ENCODE measurements around the gene ZNF24.

Gene ZNF24

GRCh38 chr18:35291166-35291565 is 53.1 kb downstream of the ZNF24 start:
- DNase-seq = no peak
- ATAC-seq (ENCODE audit: insufficient read depth, low read depth) = no peak
- Histone ChIP-seq H3K4me1 (ENCODE audit: insufficient read depth, low read length) (peaks cover 45% of the 10 kb centered on the region), H3K9ac (ENCODE audit: low read depth, low read length) (peak overlapping the region; percentile 85), H3K79me2 (ENCODE audit: insufficient read depth, low read length) (peaks cover 93% of the 10 kb centered on the region), H4K20me1 (ENCODE audit: insufficient read depth, low read length) (no peaks in the 10 kb centered on the region; the same call in 1 of the 2 replicates), H3K27ac (ENCODE audit: low read length) (peak overlapping the region; percentile 91), H3K27me3 (ENCODE audit: insufficient read depth, low read length, poor library complexity) (no peaks in the 10 kb centered on the region), H3K4me2 (ENCODE audit: insufficient read depth, low read length) (peak overlapping the region; percentile 70), H3K9me3 (ENCODE audit: insufficient read depth, low read length, severe bottlenecking) (no peaks in the 10 kb centered on the region), H3K4me3 (ENCODE audit: low read depth in 1 of 2, low read length in 2 of 2) (peak overlapping the region; percentile 71 to 90; a peak in 3 of 4 replicates), H2AFZ (ENCODE audit: low read depth, low read length) (no peak overlapping the region), H3K36me3 (ENCODE audit: insufficient read depth, low read length) (peaks cover 38% of the 10 kb centered on the region)
- TF ChIP-seq CTCF (IDR thresholded peaks at IDR 0.05; ENCODE audit: borderline replicate concordance, extremely low read depth, low read length, poor library complexity, severe bottlenecking) (no peak), EZH2 (IDR thresholded peaks at IDR 0.05; ENCODE audit: borderline replicate concordance, low read depth, low read length, severe bottlenecking) (no peak)

GRCh38 chr18:35290094-35290735 is 54.0 kb downstream of the ZNF24 start, which contains the start of gene ZSCAN30:
Gene ZSCAN30, minus strand, starts transcription at chr18:35290229. Its CDS starts 25,877 bp downstream, at chr18:35264352.
- peak within 1 kb of the TSS; percentile 90 for H2AFZ ChIP-seq (ENCODE audit: low read depth, low read length)
- H3K4me1 ChIP-seq (ENCODE audit: insufficient read depth, low read length) = peaks cover 45% of the 10 kb centered on the region
- H3K9ac ChIP-seq (ENCODE audit: low read depth, low read length) = peak within 1 kb of the TSS; percentile 85
- peak within 1 kb of the TSS; percentile 70 for H3K4me2 ChIP-seq (ENCODE audit: insufficient read depth, low read length)
- peaks cover 29% of the 10 kb centered on the region for H3K36me3 ChIP-seq (ENCODE audit: insufficient read depth, low read length)
- peak within 1 kb of the TSS; percentile 71 to 90 for H3K4me3 ChIP-seq (ENCODE audit: low read depth in 1 of 2, low read length in 2 of 2)
- DNase-seq = peak; percentile 96
- H3K9me3 ChIP-seq (ENCODE audit: insufficient read depth, low read length, severe bottlenecking) = peaks cover 3% of the 10 kb centered on the region
- H4K20me1 ChIP-seq (ENCODE audit: insufficient read depth, low read length) = no peaks in the 10 kb centered on the region
- peak within 1 kb of the TSS; percentile 91 for H3K27ac ChIP-seq (ENCODE audit: low read length)
- TF ChIP-seq EZH2 (IDR thresholded peaks at IDR 0.05; ENCODE audit: borderline replicate concordance, low read depth, low read length, severe bottlenecking) = no peak
- ATAC-seq (ENCODE audit: insufficient read depth, low read depth) = peak; percentile 97
- H3K27me3 ChIP-seq (ENCODE audit: insufficient read depth, low read length, poor library complexity) = no peaks in the 10 kb centered on the region
- peaks cover 83% of the 10 kb centered on the region for H3K79me2 ChIP-seq (ENCODE audit: insufficient read depth, low read length)

GRCh38 chr18:35289727-35290093 is 54.5 kb downstream of the ZNF24 start:
- no peaks in the 10 kb centered on the region for H4K20me1 ChIP-seq (ENCODE audit: insufficient read depth, low read length)

More at GRCh38 chr18:35289727-35290093, 54.5 kb downstream of the ZNF24 start:
- peak overlapping the region; percentile 71 to 90 for H3K4me3 ChIP-seq (ENCODE audit: low read depth in 1 of 2, low read length in 2 of 2)
- TF ChIP-seq CTCF (IDR thresholded peaks at IDR 0.05; ENCODE audit: borderline replicate concordance, extremely low read depth, low read length, poor library complexity, severe bottlenecking) = no peak
- no peak for TF ChIP-seq EZH2 (IDR thresholded peaks at IDR 0.05; ENCODE audit: borderline replicate concordance, low read depth, low read length, severe bottlenecking)
- no peak for DNase-seq
- ATAC-seq (ENCODE audit: insufficient read depth, low read depth) = peak; percentile 33
- peaks cover 82% of the 10 kb centered on the region for H3K79me2 ChIP-seq (ENCODE audit: insufficient read depth, low read length)
- peaks cover 44% of the 10 kb centered on the region for H3K4me1 ChIP-seq (ENCODE audit: insufficient read depth, low read length)
- H3K9ac ChIP-seq (ENCODE audit: low read depth, low read length) = peak overlapping the region; percentile 85
- H3K27ac ChIP-seq (ENCODE audit: low read length) = peak overlapping the region; percentile 91
- H3K36me3 ChIP-seq (ENCODE audit: insufficient read depth, low read length) = peaks cover 26% of the 10 kb centered on the region
- peak overlapping the region; percentile 90 for H2AFZ ChIP-seq (ENCODE audit: low read depth, low read length)
- peak overlapping the region; percentile 70 for H3K4me2 ChIP-seq (ENCODE audit: insufficient read depth, low read length)
- peaks cover 8% of the 10 kb centered on the region for H3K9me3 ChIP-seq (ENCODE audit: insufficient read depth, low read length, severe bottlenecking)
- no peaks in the 10 kb centered on the region for H3K27me3 ChIP-seq (ENCODE audit: insufficient read depth, low read length, poor library complexity)
